GM18520 (cell line): ENCODE measurements around the gene MZF1.

ENCODE experiments used
- ATAC-seq: cut with Tn5 transposase; IDR thresholded peaks from one replicate; pipeline ENCODE4 v1.9.1; 2021; ENCODE audit not compliant: unreplicated experiment

MZF1 gene

DNA sequence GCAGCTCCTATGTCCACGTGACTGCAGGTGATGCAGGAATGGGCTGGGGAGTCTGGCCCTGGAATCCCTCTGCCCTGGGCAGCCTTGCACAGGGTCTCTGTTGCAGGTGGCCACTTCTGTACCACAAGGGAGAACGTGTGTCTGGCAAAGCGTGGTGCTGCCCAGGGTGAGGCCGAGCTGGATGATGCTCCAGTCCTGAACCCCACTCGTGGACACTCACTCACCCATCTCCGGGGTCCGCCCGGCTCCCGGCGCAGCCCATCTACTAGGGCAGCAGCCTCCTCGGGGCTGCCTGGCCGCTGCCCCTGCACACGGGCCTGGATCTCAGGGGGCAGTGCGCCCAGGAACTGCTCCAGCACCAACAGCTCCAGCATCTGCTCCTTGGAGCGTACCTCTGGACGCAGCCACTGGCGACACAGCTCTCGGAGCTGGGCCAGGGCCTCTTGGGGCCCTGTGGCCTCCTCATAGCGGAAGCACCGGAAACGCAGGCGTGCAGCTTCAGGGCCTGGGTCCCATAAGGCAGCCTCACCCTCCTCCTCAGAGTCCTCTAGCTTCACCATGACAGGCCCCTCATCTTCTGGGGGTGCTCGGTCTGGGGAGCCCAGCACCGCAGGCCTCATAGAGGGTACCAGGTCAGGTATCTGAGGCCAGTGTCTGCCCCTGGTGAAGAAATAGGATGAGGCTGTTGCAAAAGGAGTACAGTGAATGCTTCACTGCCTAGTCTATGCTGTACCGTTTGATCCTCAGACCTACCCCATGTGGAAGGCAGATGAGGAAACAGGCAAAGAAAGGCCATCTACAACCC lies 2.2 kb downstream of the MZF1 start:
- ATAC-seq = no peak

DNA sequence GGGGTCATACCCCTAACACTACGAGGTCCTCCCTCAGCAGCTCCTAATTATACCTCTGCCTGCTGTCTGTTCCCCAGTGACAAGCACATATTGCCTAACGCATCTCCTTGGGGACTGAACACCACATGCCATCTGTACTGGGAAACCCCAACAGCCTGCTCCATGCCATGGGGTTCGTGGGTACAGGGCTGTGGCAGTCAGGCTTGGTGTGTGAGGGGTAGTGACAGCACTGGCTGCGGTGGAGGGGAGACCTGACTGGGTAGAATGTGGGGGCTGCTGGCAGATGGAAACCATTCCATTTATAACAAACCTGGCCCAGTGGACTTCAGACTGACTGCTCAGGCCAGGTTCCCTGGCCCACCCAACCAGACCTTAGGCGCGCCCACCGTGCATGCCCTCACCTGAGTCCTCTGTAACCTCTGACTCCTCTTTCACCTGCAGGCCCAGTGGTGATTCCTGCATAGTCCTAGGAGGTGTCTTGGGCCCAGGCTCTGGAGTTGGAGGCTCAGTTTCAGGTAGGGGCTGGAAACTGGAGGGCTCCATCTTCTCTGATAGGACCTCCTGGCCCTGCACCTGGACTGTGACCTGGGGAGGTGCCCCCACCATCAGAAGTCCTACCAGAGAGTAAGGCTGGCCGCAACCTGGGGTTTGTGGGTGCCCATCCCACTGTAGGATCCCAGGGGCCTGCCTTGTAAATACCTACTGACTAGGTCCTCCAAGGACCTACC lies 3.0 kb downstream of the MZF1 start:
- no peak for ATAC-seq

DNA sequence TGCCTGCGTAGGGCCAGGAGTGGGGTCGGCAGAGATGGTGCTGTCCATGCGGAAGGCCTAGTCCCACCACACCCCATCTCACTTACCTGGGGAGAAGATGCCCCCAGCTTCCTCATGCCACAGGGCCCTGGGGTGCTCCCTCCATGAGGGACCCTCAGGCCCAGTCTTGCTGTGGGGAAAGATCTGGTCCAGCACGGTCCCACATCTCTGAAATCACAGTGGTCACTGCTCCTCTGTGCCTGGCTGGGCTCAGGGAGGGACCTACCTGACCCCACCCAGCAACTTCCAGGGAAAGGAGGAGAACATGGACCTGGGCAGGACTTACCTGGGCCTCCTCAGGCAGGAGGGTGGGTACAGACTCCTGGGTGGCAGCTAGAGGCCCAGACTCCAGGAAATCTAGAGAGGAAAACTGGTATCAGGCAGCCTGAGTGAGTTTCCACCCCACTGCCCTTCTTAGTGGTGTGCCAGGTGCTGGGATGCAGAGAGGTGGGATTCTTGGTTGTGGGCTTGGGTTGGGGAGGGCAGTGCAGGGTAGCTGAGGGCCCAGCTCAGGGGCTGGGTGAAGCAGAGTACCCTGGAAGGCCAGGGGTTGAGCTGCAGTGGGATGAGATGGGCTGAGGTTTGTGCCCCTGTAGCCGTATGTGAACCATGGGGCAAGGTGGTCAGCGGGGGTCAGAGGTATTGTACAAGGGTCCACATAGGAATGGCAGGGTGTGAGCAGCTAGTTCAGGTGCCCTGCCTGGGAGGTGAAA lies 3.8 kb downstream of the MZF1 start:
- no peak for ATAC-seq

DNA sequence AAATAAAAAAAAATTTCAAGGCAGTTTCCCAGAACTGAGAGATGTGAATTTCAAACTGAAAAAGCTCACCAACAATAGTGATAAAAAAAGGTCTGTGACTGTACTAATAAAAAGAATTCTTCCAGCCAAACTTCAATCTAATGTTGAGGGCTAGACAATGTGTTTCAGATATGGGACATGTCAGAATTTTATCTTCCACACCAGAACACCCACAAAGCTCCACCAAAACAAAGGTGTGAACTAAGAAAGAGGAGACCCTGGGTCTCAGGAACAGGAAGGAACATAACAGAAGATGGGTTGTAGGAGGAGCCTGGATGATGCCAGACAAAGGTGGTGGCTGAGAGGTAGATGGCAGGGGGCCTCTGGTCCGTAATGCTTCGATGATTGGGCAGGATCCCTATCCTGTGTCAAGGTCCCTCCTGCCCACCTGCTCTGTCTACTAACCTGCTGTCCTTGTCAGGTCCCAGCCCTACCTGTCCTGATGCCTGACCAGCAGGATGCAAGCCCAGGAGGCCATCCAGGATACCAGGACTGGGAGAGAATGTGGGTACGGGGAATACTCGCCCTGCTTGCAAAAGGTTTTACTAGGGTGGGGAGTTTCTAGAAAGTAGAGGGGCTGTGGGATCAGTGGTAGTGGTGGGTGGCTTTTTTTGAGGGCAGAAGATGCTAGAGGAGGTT lies 4.5 kb downstream of the MZF1 start:
- ATAC-seq = no peak

DNA sequence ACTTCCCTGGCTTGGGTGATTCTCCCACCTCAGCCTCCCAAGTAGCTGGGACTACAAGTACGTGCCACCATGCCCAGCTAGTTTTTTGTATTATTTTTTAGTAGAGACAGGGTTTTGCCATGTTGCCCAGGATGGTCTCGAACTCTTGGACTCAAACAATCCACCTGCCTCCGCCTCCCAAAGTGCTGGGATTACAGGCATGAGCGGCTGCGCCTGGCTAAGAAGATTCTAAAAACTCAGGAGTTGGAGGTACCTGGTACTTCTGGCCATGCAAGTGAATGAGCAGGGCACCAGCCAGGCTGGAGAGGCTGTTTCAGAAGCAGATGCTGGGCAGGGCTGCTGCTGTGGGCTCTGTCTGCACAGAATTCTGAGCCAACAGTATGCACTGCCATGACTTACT lies 6.1 kb downstream of the MZF1 start:
- ATAC-seq = no peak

DNA sequence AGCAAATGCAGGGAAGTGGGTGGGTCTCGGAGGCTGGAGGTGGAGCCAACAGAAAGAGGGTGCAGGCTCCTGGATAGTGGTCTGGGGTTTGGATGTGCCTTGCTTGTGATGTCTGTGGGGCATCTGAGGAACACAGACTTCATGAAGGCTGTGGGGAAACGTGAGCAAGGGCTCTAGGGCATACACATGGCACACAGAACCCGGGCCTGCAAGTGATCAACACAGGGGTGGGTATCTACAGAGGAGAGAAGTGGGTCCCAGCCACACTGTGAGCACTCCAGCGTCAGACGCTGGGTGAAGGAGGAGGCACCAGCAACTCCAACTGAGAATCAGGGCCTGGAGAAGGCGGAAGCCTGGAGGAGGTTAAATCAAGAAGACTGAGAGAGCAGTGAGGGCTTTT lies 9.3 kb downstream of the MZF1 start:
- ATAC-seq = no peak

DNA sequence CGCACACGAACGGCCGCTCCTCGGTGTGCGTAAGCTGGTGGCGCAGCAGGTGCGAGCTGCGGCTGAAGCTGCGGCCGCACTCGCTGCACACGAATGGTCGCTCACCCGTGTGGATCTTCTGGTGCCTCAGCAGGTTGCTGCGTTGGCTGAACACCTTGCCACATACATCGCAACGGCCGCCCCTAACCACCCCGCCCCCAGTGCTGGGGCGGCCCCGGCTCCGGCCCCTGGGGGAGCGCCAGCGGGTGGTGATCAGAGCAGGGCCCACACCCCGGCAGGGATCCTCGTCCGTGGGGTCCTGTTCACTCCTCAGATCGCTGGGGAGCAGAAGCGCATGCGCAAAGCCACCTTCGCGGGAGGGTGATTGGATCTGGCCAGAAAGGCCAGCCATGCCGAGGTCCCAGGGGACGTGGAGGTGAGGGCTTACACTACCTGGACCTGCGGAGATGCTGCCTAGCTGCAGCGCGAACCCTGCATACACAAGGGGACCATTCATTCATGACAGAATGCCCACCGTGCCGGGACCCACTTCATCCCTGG lies 10.0 kb downstream of the MZF1 start:
- no peak for ATAC-seq

DNA sequence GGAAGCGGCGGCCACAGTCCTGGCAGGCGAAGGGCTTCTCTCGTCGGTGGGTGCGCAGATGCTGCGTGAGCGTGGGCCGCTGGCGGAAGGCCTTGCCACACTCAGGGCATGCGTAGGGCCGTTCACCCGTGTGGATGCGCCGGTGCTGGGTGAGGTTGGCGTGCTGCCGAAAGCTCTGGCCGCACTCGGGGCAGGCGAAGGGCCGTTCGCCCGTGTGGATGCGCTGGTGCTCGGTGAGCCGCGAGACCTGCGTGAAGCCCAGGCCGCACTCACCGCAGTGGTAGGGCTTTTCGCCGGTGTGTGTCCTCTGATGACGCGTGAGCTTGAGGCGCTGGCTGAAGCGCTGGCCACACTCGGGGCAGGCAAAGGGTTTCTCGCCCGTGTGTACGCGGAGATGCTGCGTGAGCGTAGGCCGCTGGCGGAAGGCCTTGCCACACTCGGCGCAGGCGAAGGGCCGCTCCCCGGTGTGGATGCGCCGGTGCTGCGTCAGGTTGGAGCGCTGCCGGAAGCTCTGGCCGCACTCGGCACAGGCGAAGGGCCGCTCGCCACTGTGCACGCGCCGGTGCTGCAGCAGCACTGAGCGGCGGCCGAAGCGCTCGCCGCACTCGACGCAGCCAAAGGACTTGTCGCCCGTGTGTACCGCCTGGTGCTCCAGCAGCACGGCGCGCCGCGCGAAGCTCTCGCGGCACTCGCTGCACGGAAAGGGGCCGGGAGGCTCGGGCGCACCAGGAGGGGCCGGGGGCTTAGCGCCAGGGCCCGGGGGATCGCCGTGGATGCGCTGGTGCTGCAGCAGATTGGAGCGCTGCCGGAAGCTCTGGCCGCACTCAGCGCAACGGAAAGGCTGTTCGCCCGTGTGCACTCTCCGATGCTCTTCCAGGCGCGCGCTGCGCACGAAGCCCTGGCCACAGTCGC lies 10.8 kb downstream of the MZF1 start:
- ATAC-seq = no peak

DNA sequence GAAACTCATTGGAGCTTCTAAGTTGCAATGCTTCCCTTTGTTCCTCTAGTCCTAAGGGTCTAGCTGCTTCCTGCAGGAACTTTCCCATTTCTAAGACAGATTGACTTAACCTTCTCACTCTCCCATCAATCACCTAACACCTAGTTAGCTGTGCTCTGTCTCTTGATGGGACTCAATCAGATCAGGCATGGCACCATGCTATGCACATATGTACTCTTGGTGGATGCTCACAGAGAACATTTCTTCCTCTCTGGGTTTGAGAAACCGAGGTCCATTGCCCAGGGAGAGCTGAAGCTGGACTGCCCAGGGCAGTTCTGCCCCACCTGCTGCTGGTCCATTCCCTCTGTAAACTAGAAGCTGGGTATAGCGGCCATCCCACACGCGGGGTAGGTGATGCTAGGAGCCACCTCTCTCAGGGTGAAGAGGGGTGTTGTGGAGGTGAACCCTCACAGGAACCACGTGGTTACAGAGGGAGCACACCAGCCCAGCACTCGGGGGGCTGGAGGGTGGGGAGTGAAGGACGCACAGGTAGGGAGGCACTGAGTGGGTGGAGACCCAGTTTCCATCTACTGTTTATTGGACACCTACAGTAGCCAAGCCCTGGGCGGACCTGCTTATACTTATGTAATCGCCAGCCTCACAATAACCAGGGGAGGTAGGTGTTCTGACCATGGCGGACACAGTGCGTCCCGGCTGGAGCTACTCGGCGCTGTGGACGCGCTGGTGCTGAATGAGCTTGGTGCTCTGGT lies 11.6 kb downstream of the MZF1 start:
- ATAC-seq = no peak

DNA sequence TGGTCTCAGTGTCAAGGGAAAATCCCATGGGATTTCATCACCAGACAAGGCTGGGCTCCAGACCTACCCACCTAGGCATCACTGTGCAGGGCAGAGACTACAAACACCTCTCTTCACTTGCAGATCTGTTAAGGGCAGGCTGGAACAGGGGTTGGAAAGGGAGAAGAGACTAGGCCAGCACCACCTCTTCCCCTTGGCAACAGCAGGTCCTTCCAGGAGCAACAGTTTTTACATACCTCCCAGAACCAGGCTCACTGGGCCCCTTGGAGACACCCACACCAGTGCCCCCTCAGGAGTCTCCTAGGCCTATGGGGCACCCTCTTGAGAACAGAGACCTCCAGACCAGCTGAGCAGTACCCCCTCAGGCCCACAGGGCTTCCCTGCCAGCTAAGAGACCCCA lies 12.2 kb downstream of the MZF1 start:
- ATAC-seq = no peak

DNA sequence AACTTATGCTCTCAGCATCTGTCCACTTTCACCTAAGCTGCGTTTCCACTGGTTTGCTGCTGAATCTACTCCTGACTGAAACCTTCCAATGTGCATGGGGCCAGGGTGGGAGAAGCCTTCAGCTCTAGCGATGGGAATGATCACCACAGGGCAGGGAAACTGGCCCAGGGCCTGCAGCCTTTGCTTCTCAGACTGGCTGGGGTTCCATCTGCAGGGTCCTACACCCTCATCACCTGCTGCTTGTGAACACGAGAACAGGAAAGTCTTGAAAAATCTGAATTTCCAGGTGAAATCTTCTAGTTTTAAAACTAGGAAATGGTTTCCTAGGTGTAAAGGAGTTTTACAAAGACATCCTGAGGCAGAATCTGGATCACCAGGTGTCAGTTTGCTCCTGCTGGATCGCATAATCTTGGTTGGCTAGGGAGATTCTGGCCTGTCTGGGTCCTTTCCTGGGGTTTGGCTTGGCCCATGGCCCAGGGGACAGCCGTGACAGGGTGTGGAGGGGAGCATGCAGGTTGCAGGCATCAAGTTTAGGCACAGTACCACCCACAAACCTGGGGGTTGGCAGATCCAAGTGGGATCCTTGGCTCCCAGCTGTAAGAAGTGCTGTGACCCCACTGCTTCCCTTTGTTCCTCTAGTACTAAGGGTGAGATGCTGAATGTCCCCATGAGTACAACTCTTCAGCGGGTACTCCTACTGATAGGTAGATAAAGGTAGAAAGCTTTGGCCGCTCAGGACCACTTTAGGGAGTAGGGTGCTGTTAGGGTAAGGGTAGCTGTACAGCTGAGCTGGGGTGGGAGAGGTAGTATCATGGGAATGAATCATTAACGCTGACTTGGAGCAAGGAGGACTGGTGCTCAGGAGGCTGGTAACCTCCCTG lies 12.9 kb downstream of the MZF1 start:
- ATAC-seq = no peak

DNA sequence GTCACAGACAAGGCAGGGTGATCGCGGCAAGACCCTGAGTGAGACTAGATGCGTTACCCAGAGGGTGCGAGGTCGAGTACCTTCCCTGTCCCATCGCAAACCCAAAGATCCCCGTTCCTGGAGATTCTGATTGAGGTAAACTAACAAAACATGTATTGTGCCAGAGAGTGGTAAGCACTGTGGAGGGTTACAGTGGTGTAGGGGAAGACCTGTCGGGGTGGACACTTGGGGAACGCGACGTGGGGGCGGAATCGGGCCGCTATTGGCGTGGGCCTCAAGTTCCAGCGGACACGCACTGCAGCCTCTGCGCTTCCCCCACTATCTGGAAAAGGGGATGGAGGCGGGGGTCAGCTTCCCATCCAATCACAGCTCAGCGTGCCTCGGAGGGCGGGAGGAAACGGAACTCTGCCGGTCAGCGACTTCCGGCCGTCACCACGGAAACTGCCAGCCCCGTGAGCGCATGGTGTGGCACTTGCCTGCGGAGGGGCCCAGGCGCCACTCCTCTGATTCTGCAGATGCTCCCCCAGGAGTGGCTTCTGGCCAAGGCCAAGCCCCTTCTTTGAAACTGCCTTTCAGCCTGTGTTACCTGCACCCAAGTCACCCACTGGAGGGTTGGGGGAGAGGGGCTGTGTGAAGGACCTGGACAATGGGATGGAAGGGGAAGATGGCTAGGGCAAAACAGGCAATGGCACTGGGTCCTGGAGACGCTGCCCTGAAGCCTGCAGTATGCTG lies 13.7 kb downstream of the MZF1 start:
- ATAC-seq = peak; percentile 17

DNA sequence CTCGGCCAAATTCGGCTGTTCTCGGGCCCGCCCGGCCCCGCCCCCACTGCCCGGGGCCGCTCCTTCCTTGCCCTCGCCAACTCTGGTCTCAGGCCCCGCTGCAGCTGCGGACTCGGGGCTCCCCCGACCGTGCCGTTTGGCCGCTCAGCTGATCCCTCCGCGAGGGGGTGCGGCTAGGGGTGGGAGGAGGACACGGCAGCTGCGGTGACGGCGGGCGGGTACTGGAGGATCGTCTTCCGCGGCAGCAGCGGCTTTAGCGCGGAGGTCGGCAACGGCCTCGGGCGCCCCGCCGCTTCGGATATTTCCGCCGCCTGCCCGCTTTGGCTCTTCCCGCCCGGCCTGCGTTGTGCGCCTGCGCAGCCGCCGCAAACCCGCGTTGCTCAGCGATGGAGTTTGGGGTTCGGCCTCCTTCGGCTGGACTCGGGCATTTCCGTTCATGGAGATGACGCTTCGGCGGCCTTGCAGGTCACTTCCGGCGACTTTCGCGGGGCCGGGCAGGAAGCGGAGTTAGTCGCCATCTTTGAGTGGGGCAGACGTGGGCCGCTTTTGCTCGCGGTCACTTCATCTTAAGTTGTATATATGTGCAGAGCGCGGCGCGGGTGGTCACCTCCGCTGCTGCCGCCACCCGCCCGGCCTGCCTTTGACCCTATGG lies 14.4 kb downstream of the MZF1 start:
- peak; percentile 42 for ATAC-seq

DNA sequence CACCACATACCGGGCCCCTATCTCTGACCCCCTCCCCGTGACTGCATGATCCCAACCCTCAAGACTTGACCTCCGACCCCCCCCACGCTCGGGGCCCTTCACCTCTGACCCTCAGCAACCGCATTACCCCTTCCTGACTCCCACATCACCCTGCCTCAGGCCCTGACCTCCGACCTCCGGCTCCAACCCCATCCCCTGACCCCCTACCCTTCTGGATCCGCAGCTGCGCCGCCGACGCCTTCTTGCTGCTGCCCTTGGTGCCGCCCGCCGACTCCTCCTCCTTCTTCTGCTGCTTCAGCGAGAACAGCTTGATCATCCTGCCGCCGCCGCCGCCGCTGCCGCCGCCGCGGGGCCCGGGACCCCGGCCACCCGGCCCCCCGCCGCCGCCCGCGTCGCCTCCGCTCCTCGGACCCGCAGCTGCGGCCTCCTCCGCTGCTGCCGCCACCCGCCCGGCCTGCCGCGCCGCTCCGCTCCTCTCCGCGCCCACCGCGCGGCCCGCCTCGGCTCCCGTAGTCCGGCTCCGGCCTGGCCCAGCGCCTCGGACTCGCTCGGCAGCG lies 15.0 kb downstream of the MZF1 start, which contains the start of gene UBE2M:
Gene UBE2M, minus strand, starts transcription at position 546 of the 557 bp plus-strand sequence. Its CDS starts 230 bp downstream, at position 316.
- no peak for ATAC-seq

DNA sequence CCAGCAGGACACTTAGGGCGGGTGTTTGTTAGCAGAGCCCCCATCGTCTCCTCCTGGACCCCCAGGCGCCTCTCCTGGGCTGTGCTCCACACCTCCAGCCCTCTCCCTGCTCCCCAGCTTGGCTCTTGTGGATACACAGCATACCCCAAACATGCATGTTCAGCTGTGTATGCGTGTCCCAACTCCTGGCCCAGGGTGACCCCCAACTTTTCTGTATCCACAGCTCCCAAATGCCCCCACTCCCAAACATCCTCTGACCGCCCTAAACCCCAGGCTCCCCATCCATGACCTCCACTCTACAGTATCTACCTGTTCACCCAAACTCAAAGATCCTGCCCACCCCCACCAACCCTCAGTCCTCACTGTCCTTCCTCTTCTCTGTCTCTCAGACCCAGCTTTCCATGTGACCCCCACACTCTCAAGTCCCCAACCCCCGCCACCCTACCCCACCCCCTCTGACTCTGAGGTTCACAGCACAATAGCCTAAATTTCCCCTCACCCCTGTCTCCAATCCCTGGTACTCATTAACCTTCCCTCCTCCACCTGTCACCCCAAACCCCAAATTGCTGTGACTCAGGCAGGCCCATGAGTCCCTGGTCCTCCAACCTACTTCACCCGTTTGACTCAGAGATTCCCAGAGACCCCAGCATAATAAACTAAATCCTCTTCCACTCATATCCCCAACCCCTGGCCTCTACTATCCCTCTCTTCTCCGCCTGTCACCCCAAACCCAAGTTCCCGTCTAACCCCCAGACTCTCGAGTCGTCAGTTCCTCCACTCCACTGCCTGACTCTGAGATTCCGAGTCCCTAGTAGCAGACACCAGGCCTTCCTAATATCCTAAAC lies 15.7 kb downstream of the MZF1 start:
- ATAC-seq = no peak
